Large intestine (tissue), 3 donors: ENCODE measurements around the gene RCOR2. TPM values are rescaled to one million over a fixed set of nuclear protein-coding genes. Genes with fewer than 3 reads are reported as not detected.

ENCODE experiments used
- DNase-seq, 2 donors: peaks; one replicate each; pipeline versions ENCODE4 v3.0.0 to v3.0.0-alpha.2; 2013
- H3K27ac ChIP-seq: one replicate; pipeline ENCODE4 v1.5.1; 2013; ENCODE audit warnings: low read length
- H3K27me3 ChIP-seq: 2 replicates; pipeline ENCODE4 v1.6.1; 2013; ENCODE audit warnings: low read length; ENCODE audit not compliant: control insufficient read depth, insufficient read depth
- H3K36me3 ChIP-seq: 2 replicates; pipeline ENCODE4 v1.6.1; 2013; ENCODE audit warnings: low read length; ENCODE audit not compliant: control insufficient read depth, insufficient read depth
- H3K4me1 ChIP-seq: one replicate; pipeline ENCODE4 v1.6.1; 2013; ENCODE audit warnings: low read length; ENCODE audit not compliant: control insufficient read depth, insufficient read depth
- H3K4me3 ChIP-seq: one replicate; pipeline ENCODE4 v1.5.1; 2013; ENCODE audit warnings: low read length
- H3K9me3 ChIP-seq: one replicate; pipeline ENCODE4 v1.6.1; 2013; ENCODE audit warnings: mild to moderate bottlenecking, low read depth, low read length, moderate library complexity; ENCODE audit not compliant: control insufficient read depth
- WGBS: methylation state at CpG from one replicate; pipeline ENCODE4 v1.1.5; 2013; ENCODE audit warnings: low lambda C conversion rate; ENCODE audit not compliant: insufficient coverage; 5-methylcytosine and 5-hydroxymethylcytosine counted together
- polyA plus RNA-seq: library from polyadenylated mRNA; unstranded; fragments of 120-200 nt; gene quantifications from one replicate; pipeline ENCODE4 v1.2.1, GENCODE V29; 2013

The RCOR2 gene
- polyA plus RNA-seq, 1 donor: 6.3 TPM

GRCh38 chr11:63914896-63915691 is 1.9 kb downstream of the RCOR2 start:
- peaks cover 25% of the 10 kb centered on the region for H3K36me3 ChIP-seq
- H3K4me3 ChIP-seq: no peak overlapping the region
- H3K27me3 ChIP-seq: no peaks in the 10 kb centered on the region
- no CpG with 5 or more reads among the region's 20 CpGs for WGBS
- H3K4me1 ChIP-seq: peaks cover 39% of the 10 kb centered on the region
- no peak for DNase-seq
- H3K9me3 ChIP-seq: peaks cover 2% of the 10 kb centered on the region
- no peak overlapping the region for H3K27ac ChIP-seq

GRCh38 chr11:63913866-63914830 is 2.8 kb downstream of the RCOR2 start:
- no peak overlapping the region for H3K27ac ChIP-seq
- H3K9me3 ChIP-seq: peaks cover under 1% of the 10 kb centered on the region
- no peaks in the 10 kb centered on the region for H3K27me3 ChIP-seq
- H3K4me3 ChIP-seq: no peak overlapping the region
- H3K36me3 ChIP-seq: peaks cover 33% of the 10 kb centered on the region
- no CpG with 5 or more reads among the region's 34 CpGs for WGBS
- H3K4me1 ChIP-seq: peaks cover 30% of the 10 kb centered on the region
- no peak for DNase-seq

- H3K4me1 ChIP-seq: peaks cover 19% of the 10 kb centered on the region
- H3K27me3 ChIP-seq: no peaks in the 10 kb centered on the region
- peaks cover 46% of the 10 kb centered on the region for H3K36me3 ChIP-seq
Observed at GRCh38 chr11:63912678-63913077, 4.3 kb downstream of the RCOR2 start.

GRCh38 chr11:63911876-63912275 is 5.1 kb downstream of the RCOR2 start:
- H3K36me3 ChIP-seq: peaks cover 54% of the 10 kb centered on the region
- H3K4me1 ChIP-seq: peaks cover 15% of the 10 kb centered on the region
- H3K4me3 ChIP-seq: no peak overlapping the region
- WGBS: no CpG with 5 or more reads among the region's 22 CpGs
- no peak overlapping the region for H3K27ac ChIP-seq
- no peaks in the 10 kb centered on the region for H3K9me3 ChIP-seq
- no peaks in the 10 kb centered on the region for H3K27me3 ChIP-seq
- no peak for DNase-seq

More at GRCh38 chr11:63912678-63913077, 4.3 kb downstream of the RCOR2 start:
- Histone ChIP-seq H3K4me3 (no peak overlapping the region), H3K27ac (no peak overlapping the region), H3K9me3 (no peaks in the 10 kb centered on the region)
- no CpG with 5 or more reads among the region's 7 CpGs for WGBS
- DNase-seq: no peak

- no CpG with 5 or more reads among the region's 8 CpGs for WGBS
- Histone ChIP-seq H3K27ac (no peak overlapping the region), H3K4me3 (no peak overlapping the region), H3K27me3 (no peaks in the 10 kb centered on the region), H3K9me3 (no peaks in the 10 kb centered on the region), H3K36me3 (peaks cover 56% of the 10 kb centered on the region), H3K4me1 (peaks cover 13% of the 10 kb centered on the region)
- no peak for DNase-seq
Observed at GRCh38 chr11:63911440-63911839, 5.5 kb downstream of the RCOR2 start.

- Histone ChIP-seq H3K27ac (no peak overlapping the region), H3K36me3 (peaks cover 61% of the 10 kb centered on the region), H3K9me3 (no peaks in the 10 kb centered on the region), H3K27me3 (no peaks in the 10 kb centered on the region), H3K4me3 (no peak overlapping the region), H3K4me1 (peaks cover 6% of the 10 kb centered on the region)
- WGBS: 60% methylated on average over 1 of the region's 9 CpGs
- no peak for DNase-seq
Observed at GRCh38 chr11:63910675-63911074, 6.3 kb downstream of the RCOR2 start.

GRCh38 chr11:63909591-63910506 is 7.1 kb downstream of the RCOR2 start:
- Histone ChIP-seq H3K9me3 (no peaks in the 10 kb centered on the region), H3K27ac (no peak overlapping the region), H3K27me3 (no peaks in the 10 kb centered on the region), H3K36me3 (peaks cover 67% of the 10 kb centered on the region), H3K4me3 (no peak overlapping the region), H3K4me1 (no peaks in the 10 kb centered on the region)
- no peak for DNase-seq
- no CpG with 5 or more reads among the region's 24 CpGs for WGBS

- Histone ChIP-seq H3K4me1 (no peaks in the 10 kb centered on the region), H3K4me3 (no peak overlapping the region), H3K27ac (no peak overlapping the region), H3K9me3 (no peaks in the 10 kb centered on the region), H3K27me3 (no peaks in the 10 kb centered on the region), H3K36me3 (peaks cover 72% of the 10 kb centered on the region)
- no CpG with 5 or more reads among the region's 46 CpGs for whole genome bisulfite sequencing
- DNase-seq: no peak
Observed at GRCh38 chr11:63908631-63909401, 8.1 kb downstream of the RCOR2 start.

- Histone ChIP-seq H3K4me3 (no peak overlapping the region), H3K4me1 (no peaks in the 10 kb centered on the region), H3K9me3 (no peaks in the 10 kb centered on the region), H3K27ac (no peak overlapping the region), H3K27me3 (no peaks in the 10 kb centered on the region), H3K36me3 (peaks cover 77% of the 10 kb centered on the region)
- WGBS: no CpG with 5 or more reads among the region's 21 CpGs
- no peak for DNase-seq
Observed at GRCh38 chr11:63907808-63908530, 9.0 kb downstream of the RCOR2 start.
